Retinal pigment epithelial cell (primary cell): ENCODE data around the gene MPP7.
"Not testable (repeated sequence)": the region's sequence is repeated elsewhere in the genome, so short reads cannot be mapped to it uniquely, and the experiment has no call there.

Experiments
- DNase-seq: peaks from one replicate; pipeline ENCODE4 v3.0.0-alpha.2; 2010; ENCODE audit warnings: low read depth
- H3K4me3 ChIP-seq: 2 replicates; pipeline ENCODE4 v1.5.1; 2011; ENCODE audit warnings: mild to moderate bottlenecking, low read length, control low read depth, moderate library complexity
- TF ChIP-seq, protein P1 (sequence below): conservative IDR thresholded peaks from 2 replicates; pipeline ENCODE4 v1.5.1; 2011; ENCODE audit warnings: low read depth, low read length, control low read depth, inconsistent platforms

Gene MPP7

DNA sequence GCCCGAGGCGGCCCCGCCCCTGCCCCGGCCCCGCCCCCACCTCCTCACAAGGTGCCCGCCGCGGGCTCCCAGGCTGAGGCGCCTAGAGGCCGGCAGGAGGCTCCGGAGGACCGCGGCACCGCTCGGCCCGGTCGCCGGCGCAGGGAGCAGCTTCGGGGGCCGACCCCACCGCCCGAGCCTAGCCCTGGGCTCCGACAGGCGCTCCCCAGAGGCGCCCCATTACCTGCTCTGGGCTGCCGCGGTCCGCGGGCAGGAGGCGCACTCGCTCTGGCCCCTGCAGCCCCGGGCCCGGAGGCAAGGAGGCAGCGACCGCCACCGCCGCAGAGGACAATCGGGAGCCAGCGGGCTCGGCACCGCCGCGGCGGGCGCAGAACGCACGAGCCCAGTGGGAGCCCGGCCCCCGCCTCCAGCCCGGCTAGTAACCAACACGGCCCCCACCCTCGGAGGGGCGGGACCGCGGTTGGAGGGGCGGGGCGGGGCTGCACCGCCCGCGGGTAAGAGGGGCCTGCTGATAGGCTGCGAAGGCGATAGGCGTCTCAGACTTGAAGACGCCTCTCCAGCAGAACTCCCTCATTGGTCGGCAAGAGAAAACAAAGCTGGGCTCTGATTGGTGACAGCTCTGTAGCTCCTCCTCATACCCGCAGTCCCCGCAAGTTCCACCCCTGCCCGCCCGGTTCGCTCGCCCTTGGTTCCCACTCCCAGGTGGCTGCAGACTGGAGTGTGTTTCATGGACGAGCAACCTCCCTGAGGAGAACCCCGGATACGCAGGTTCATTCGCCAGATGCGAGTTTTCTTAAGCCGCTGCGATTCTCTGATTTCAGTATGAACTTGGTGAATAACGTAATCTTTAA lies at the start of gene MPP7:
Gene MPP7 (minus strand): TSS at position 427 of the 851 bp plus-strand sequence. CDS start 64,460 bp downstream, outside the sequence.
- TF ChIP-seq, protein P1, sequence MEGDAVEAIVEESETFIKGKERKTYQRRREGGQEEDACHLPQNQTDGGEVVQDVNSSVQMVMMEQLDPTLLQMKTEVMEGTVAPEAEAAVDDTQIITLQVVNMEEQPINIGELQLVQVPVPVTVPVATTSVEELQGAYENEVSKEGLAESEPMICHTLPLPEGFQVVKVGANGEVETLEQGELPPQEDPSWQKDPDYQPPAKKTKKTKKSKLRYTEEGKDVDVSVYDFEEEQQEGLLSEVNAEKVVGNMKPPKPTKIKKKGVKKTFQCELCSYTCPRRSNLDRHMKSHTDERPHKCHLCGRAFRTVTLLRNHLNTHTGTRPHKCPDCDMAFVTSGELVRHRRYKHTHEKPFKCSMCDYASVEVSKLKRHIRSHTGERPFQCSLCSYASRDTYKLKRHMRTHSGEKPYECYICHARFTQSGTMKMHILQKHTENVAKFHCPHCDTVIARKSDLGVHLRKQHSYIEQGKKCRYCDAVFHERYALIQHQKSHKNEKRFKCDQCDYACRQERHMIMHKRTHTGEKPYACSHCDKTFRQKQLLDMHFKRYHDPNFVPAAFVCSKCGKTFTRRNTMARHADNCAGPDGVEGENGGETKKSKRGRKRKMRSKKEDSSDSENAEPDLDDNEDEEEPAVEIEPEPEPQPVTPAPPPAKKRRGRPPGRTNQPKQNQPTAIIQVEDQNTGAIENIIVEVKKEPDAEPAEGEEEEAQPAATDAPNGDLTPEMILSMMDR: peak; percentile 9
- DNase-seq: peak; percentile 99
- H3K4me3 ChIP-seq: peak within 1 kb of the TSS; percentile 70

DNA sequence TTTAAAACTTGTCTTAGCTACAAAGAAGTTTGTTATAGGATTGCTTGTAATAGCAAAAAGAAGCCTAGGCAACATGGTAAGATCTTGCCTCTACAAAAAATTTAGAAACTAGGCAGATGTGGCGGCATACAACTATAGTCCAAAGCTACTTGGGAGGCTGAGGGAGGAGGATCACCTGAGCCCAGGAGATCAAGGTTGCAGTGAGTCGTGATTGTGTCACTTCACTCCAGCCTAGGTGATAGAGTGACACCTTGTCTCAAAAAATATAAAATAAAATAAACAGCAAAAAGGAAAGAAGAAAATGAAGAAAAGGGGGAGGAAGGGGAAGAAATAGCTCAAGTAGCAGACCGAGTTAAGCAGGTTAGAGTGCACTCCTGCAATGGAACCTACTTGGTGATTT lies 47.0 kb upstream of the MPP7 start:
- no peak overlapping the region for H3K4me3 ChIP-seq
- DNase-seq: no peak
- TF ChIP-seq, protein P1: no peak

DNA sequence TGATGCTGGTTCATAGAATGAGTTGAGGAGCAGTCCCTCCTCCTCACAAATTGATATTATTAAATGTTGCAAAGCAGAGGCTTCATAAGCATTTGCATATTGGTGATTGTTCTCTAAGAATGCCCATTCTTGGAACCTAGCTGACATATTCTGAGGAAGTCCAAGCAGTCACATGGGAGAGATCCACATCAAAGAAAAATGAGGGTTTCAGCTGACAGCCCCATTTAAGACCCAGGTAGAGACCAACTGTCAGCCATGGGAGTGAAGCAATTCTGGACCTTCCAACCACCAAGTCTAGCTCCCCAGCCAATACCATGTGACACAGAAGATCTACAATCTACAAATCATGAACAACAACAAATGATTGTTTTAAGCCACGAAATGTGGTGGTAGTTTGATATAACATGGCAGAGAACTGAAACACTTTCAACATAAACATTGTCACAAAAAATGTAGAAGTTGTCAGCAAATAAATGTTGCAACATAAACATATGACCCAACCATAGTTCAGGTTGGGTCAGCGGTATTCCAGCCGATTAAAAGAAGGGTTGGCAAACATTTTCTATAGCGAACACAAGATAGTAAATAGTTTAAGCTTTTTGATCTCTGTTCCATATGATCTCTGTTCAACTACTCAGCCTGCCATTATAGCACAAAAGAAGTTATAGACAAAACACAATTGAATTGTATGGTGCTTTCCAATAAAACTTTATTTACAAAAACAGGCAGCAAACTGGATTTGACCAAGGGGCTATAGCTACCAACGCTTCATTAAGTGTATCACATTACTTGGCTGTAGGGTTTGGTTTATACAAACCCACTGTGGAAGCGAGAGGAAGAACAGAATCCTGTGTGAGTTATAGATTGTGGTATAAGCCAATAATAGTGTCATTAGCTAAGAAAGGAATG lies 41.4 kb upstream of the MPP7 start:
- no peak for DNase-seq
- H3K4me3 ChIP-seq: no peak overlapping the region
- TF ChIP-seq, protein P1: no peak

DNA sequence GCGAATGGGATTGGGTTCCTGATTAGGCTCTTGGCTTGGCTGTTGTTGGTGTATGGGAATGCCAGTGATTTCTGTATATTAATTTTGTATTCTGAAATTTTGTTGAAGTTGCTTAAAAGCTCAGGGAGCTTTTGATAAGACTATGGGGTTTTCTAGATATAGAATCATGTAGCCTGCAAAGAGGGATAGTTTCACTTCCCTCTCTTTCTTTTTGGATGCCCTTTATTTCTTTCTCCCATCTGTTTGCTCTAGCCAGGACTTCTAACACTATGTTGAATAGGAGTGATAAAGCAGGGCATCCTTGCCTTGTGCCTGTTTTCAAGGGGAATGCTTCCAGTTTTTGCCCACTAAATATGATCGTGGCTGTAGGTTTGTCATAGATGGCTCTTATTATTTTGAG lies 40.4 kb upstream of the MPP7 start:
- TF ChIP-seq, protein P1: no peak
- DNase-seq: no peak

DNA sequence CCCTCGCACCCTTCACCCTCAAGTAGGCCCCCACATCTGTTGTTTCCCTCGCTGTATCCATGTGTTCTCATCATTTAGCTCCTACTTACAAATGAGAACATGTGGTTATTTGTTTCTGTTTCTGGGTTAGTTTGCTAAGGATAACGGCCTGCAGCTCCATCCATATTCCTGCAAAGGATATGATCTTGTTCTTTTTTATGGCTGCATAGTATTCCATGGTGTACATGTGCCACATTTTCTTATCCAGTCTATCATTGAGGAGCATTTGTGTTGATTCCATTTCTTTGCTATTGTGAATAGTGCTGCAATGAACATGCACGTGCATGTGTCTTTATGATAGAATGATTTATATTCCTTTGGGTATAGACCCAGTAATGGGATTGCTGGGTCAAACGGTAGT lies 38.8 kb upstream of the MPP7 start:
- H3K4me3 ChIP-seq, DNase-seq: not testable (repeated sequence)

More for the DNA sequence above, 40.4 kb upstream of the MPP7 start:
- H3K4me3 ChIP-seq: no peak overlapping the region

DNA sequence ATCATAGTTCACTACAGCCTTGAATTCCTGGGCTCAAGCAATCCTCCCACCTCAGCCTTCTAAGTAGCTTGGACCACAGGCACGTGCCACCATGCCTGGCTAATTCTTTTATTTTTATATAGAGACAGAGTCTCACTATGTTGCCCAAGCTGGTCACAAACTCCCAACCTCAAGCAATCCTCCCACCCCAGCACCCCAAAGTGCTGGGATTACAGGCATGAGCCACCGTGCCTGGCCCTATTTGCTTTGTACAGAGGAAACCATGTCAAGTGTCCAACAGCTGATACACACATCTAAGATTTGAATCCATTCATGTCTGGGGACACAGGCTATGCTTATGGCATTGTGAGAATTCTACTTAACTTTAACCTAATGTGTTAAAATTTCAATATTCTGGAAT lies 29.9 kb upstream of the MPP7 start:
- H3K4me3 ChIP-seq: no peak overlapping the region
- TF ChIP-seq, protein P1: no peak
- no peak for DNase-seq

DNA sequence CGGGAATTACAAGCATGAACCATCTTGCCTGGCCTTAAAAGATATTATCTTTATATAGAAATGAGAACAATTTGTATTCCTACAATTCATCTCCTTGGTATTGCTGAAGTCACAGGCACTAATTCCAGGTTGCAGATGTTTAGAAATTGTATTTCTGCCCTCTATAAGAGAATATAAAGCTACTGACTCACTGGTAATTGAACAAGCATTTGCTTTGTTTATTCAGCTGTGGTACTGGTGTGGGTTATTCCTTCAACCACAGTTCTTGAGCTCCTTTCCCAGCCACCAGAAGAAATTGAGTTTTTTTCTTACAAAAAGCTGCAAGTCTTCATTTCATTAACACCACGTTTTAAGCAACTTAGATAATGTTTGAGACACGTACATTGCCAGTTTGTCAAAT lies 29.0 kb upstream of the MPP7 start:
- no peak overlapping the region for H3K4me3 ChIP-seq
- no peak for DNase-seq
- TF ChIP-seq, protein P1: no peak
